ENCODE results near the gene IGLL1. TPM values are rescaled to one million over a fixed set of nuclear protein-coding genes. Genes with fewer than 3 reads are reported as not detected.
A peak's percentile ranks its signal among the peaks of the same experiment; 100 is the strongest.
"Not testable (repeated sequence)": the region's sequence is repeated elsewhere in the genome, so short reads cannot be mapped to it uniquely, and the experiment has no call there.

The IGLL1 gene
- polyA plus RNA-seq, 1 donor: 0.41 TPM

DNA sequence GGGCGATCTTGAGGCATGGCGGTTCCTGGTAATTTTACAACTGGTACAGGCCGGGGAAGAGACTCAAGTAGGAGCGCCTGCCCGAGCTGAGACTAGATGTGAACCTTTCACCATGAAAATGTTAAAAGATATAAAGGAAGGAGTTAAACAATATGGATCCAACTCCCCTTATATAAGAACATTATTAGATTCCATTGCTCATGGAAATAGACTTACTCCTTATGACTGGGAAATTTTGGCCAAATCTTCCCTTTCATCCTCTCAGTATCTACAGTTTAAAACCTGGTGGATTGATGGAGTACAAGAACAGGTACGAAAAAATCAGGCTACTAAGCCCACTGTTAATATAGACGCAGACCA lies 40.3 kb downstream of the IGLL1 start:
- not testable (repeated sequence) for DNase-seq

DNA sequence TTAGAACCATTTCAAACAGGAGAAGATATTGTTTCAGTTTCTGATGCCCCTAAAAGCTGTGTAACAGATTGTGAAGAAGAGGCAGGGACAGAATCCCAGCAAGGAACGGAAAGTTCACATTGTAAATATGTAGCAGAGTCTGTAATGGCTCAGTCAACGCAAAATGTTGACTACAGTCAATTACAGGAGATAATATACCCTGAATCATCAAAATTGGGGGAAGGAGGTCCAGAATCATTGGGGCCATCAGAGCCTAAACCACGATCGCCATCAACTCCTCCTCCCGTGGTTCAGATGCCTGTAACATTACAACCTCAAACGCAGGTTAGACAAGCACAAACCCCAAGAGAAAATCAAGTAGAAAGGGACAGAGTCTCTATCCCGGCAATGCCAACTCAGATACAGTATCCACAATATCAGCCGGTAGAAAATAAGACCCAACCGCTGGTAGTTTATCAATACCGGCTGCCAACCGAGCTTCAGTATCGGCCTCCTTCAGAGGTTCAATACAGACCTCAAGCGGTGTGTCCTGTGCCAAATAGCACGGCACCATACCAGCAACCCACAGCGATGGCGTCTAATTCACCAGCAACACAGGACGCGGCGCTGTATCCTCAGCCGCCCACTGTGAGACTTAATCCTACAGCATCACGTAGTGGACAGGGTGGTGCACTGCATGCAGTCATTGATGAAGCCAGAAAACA lies 40.8 kb downstream of the IGLL1 start:
- peak; percentile 68 for DNase-seq

DNA sequence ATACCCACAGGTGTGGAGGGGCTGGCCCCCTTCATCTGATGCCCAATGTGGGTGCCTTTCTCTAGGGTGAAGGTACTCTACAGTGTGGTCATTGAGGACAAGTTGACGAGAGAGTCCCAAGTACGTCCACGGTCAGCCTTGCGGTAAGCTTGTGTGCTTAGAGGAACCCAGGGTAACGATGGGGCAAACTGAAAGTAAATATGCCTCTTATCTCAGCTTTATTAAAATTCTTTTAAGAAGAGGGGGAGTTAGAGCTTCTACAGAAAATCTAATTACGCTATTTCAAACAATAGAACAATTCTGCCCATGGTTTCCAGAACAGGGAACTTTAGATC lies 41.4 kb downstream of the IGLL1 start:
- DNase-seq: not testable (repeated sequence)

DNA sequence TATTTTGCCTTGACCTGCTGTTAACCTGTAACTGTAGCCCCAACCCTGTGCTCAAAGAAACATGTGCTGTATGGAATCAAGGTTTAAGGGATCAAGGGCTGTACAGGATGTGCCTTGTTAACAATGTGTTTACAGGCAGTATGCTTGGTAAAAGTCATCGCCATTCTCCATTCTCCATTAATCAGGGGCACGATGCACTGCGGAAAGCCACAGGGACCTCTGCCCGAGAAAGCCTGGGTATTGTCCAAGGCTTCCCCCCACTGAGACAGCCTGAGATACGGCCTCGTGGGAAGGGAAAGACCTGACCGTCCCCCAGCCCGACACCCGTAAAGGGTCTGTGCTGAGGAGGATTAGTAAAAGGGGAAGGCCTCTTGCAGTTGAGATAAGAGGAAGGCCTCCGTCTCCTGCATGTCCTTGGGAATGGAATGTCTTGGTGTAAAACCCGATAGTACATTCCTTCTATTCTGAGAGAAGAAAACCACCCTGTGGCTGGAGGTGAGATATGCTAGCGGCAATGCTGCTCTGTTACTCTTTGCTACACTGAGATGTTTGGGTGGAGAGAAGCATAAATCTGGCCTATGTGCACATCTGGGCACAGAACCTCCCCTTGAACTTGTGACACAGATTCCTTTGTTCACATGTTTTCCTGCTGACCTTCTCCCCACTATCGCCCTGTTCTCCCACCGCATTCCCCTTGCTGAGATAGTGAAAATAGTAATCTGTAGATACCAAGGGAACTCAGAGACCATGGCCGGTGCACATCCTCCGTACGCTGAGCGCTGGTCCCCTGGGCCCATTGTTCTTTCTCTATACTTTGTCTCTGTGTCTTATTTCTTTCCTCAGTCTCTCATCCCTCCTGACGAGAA lies 42.0 kb downstream of the IGLL1 start:
- not testable (repeated sequence) for DNase-seq

DNA sequence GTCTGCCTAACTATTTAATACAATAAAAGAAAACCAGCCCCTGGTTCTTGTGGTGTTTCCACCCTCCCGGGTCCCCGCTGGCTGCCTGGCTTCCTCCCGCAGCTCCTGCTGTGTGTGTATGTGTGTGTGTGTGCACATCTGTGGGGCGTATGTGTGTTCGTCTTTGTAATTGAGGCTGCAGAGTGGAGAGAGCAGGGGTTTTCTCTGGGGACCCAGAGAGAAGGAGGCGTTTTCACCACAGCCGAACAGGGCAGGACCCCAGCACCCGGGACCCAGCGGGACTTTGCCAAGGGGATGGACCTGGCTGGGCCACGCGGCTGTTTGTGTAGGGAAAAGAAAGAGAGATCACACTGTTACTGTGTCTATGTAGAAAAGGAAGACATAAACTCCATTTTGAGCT lies 42.7 kb downstream of the IGLL1 start:
- peak; percentile 19 for DNase-seq

DNA sequence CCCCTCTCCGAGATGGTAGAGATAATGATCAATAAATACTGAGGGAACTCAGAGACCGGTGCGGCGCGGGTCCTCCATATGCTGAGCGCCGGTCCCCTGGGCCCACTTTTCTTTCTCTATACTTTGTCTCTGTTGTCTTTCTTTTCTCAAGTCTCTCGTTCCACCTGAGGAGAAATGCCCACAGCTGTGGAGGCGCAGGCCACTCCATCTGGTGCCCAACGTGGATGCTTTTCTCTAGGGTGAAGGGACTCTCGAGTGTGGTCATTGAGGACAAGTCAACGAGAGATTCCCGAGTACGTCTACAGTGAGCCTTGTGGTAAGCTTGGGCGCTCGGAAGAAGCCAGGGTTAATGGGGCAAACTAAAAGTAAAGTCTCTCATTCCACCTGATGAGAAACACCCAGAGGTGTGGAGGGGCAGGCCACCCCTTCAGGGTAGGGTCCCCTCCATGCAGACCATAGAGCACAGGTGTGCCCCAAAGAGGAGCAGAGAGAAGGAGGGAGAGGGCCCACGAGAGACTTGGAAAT lies 43.2 kb downstream of the IGLL1 start:
- no peak for DNase-seq

DNA sequence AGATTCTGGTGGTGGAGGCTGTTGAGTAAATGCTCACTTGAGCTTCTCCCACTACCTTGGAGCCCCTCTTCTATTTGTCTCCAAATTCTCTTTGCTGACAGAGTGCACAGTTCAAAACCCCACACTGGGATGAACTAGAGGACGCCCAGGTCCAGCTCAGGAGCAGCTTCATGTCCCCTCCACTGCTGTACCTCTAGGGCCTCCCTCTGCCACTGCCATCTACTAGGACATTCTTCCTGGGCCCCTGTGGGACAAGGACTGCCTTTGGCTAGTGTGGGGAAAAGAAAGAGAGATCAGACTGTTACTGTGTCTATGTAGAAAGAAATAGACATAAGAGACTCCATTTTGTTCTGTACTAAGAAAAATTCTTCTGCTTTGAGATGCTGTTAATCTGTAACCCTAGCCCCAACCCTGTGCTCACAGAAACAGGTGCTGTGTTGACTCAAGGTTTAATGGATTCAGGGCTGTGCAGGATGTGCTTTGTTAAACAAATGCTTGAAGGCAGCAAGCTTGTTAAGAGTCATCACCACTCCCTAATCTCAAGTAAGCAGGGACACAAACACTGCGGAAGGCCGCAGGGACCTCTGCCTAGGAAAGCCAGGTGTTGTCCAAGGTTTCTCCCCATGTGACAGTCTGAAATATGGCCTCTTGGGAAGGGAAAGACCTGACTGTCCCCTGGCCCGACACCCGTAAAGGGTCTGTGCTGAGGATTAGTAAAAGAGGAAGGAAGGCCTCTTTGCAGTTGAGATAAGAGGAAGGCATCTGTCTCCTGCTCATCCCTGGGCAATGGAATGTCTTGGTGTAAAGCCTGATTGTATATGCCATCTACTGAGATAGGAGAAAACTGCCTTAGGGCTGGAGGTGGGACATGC lies 44.1 kb downstream of the IGLL1 start:
- not testable (repeated sequence) for DNase-seq

DNA sequence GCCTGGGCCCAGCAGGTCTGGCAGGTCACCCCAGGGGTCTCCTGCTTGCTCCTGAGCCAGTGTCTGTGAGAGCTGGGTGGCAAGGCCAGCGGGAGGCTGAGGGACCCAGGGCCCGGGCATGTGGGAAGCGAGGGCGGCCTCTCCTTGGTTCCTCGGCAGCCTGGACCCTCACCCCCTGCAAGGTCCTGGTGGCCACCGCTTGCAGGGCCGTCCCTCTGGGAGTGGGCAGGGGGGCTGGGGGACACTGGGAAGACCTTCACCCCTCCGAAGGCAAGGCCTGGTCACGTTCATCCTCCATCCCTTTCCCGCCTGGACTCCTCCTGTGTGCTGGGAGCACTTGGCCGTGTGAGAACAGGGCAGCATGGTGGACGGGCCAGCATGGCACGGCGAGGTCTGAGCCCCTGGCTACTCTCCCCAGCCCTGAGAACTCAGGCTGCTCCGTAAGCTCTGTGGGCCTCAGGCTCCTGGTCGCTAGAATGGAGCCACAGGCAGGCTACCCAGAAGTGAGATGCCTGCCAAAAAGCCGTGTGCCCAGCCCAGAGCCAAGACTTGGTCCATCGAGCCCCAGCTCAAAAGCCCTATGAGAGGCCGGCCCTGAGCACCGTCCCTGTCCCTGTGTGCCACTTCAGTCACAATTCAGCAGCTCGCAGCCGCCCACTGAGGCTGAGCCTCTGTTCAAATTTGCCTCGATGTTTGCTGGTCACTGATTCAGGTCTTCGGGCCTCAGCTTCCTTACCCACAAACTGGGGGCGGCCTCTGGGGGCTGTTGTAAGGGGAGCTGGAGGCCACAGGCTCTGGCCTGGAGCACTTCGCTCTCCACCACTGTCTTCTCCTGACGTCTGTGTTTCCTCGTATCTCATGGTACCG lies 45.0 kb downstream of the IGLL1 start:
- DNase-seq: no peak

DNA sequence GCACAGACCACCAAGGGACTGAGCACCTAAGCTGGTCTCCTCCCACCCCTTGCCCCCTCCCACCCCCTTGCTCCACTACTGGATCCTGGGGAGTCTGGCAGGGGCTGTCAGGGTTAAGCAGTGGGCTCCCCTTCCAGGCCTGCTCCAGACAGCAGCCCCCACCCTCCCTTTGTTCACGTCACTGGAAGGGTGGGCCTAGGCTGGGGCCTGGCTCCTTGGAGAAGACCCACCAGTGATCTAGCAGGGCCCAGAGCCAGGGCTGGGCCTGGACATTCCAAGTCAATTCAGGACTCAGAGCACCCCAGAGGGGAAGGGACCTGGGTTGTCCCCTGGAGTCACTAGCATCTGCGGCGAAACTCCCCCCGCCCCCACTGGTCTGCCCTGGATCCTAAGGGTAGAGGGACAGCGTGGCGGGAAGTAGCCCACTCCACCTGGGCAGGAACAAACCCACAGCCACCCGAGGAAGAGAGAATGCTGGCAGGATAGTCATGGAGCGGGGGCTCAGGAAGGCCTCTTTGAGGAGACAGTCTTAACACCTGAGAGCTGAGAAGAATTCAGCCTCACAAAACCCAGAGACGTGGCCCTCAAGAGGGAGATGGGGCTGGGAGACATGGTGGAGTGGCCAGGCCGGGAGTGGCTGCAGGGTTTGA lies 45.8 kb downstream of the IGLL1 start:
- no peak for DNase-seq

DNA sequence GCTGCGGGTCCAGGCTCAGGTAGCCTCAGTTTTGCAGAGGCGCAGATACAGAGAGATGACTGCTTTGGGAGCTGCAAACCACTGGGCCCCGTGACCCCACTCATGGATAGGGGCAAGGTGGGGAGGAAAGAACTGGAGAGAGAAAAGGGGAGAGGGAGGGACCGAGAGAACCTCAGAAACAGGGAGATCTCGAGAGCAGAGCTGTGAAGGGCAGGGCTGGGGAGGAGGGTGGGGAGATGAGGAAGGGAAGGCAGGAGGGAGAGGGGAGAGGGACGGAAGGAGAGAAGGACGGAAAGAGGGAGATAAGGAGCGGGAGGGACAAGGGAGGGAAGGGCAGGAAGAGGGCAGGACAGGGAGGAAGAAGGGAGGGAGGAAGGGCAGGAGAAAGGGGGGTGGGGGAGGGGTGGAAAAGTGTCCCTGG lies 46.3 kb downstream of the IGLL1 start:
- no peak for DNase-seq

DNA sequence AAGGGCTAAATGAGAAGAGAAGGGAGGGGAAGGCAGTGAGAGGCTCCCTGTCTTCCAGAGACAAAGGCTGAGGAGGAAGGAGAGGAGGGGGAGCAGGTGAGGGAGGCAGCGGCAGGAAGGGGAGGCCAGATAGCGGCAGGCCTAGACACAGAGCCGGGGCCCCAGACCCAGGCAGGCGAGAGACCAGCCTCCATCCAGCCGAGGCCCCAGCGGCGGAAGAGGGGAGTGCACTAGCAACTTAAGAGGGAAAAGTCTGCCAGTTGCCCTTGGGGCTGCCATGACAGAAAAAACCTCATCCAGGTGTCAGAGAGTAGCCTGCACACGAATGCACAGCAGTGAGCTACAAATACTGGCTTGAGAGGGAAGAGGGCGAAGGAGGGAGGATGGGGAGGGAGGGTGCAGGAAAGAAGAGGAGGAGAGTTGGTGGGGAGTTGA lies 46.7 kb downstream of the IGLL1 start:
- no peak for DNase-seq

DNA sequence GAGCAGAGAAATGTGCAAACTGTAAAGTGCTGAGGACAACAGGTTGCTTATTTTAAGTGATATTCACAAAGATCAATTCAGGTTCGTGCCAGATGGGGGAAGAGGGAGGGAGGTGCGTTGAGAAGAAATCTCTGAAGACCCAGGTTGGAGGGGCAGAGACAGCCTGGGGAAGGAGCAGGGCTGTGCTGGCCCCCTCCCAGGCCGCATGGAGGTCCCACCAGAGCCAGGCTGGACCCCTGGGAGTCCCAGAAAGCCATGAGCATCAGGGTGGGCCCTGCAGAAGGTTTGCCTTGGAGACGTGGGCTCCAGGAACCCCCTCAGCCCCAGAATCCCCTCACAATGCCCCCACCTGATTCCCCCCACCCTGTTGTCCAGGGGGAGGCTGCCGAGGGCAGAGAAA lies 47.4 kb downstream of the IGLL1 start:
- DNase-seq: no peak

DNA sequence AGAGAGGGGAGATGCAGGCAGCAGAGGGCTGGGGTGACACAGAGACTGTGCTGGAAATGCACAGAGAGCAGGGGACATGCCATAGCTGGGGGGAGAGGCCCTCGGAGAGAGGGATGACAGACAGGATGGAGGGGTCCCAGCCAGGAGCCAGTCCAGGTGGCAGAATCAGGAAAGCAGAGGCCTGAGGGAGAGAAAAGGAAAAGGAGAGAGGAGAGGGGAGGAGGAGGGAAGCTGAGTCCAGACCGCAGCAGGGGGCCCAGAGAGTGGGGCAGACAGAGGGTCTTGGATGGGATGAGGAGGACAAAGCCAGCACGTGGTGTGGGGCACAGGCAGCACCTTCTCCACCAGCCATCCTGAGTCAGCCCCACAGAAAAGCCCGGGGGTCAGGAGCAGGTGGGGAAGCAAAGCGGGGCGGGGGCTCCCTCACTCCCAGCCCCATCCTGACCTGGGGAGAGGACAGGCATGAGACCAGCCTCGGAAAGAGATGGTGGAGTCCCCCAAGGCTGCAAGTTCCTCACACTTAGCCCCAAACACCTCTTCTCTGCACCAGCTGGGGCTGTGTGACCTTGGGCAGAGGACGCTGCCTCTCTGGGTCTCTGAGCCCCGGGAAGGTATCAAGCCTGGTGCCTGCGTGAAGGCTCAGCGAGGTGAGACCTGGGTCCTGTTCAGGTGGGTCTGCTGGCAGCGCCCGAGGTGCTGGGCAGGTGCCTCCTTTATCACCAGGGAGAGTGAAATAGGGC lies 48.0 kb downstream of the IGLL1 start:
- DNase-seq: no peak

DNA sequence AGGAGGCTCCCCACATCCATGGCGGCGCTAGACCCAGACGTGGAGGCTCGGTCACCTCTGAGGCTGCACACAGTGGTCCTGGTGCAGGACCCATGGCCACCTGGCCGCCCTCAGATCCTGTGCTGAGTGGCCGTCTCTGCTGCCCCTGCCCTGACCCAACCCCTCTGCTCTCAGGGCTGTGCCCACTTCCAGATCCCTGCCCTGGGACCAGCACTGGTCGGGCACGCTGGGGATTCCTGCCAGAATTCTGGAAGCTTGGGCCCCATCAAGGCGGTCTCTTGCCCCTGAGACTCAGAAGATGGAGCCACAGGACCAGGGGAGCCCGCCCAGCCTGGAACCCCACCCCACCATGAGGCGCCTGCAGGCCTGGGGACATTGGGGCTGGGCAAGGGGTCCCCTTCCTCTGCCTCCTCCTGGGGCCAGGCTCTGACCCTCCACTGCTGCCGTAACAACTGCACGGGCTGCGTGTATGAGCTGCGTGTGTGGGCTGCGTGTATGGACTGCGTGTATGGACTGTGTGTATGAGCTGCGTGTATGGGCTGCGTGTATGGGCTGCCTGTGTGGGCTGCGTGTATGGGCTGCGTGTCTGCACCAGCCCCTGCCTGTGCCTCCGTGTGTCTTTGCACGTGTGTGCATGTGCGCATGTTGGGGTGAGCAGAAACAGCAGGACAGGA lies 48.7 kb downstream of the IGLL1 start:
- DNase-seq: no peak

DNA sequence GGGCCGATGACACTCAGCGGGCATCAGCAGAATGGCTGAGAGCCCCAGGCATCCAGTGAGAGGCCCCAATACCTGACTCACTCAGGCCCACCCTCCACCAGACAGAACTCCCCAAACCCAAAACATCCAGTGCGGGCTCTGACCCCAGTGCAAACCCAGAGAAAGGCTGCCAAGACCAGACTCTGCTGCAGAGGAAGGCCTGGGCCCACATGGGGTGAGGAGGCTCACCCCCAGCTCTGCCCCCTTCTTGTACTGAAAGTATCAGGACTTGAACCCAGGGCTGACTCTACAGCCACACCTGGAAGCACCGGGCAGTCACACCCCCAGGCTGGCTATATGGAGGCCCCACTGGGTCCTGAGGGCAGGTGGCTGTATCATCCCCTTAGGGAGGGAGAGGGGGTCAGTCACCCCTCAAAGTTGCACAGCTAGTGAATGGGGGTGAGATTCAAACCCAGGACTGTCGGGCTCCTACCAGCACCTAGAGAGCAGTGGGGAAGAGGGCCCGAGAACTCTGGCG lies 49.3 kb downstream of the IGLL1 start:
- DNase-seq: no peak

DNA sequence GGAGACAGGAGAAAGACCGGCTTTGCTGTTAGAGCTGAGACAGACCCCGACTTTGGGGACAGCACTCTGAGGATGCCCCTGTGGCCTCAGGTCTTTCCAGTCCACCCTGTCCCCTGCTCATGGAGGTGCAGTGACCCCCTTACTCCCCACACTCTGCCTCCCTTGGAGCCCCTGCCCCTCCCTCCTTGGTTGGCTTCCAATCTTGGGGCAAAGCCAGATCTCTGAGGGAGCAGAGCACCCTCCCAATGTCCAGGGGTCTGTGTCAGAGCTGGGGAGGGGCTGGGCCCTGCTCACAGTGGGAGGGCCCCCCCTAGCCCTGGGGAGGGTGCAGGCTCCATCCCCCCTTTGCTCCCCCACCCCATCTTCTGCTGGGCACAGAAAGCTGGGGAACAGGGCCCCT lies 50.0 kb downstream of the IGLL1 start:
- no peak for DNase-seq

DNA sequence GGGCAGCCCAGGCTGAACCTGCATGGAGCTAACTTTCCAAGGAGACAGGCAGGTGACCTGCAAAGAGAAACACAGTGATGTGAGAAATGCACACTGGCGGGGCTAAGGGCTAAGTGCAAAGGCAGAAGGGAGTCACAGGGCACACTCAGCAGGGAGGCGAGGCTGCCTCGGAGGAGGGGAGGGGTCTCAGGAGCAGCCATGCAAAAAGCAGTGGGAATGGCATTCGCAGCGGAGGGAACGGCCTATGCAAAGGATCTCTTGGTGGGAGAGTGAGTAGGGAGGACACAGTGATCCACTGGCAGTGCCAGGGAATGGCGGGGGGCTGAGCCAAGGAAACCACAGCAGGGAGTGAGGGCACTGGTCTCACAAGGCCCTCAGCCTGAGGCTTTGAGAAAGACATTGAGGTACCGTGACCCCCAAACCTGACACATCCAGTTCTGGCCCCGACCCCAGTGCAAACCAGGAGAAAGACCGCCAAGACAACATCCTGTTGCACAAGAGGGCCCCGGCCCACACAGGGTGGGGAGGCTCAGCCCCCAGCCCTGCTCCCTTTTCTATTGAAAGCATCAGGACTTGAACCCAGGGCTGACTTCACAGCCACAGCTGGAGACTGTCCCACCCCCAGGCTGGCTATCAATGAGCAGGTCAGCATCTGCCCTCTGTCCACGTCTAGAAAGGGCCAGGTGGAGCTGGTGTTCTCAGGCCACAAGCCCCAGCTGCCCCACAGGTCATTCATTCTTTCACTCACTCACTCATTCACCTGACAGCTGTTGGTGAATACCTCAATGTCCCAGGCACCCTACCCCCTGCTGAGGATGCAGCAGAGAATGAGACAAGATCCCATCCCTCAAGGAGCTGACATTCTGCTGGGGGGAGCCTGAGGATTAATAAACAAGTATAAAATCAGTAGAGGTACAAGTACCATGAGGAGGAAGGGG lies 50.7 kb downstream of the IGLL1 start:
- DNase-seq: no peak

DNA sequence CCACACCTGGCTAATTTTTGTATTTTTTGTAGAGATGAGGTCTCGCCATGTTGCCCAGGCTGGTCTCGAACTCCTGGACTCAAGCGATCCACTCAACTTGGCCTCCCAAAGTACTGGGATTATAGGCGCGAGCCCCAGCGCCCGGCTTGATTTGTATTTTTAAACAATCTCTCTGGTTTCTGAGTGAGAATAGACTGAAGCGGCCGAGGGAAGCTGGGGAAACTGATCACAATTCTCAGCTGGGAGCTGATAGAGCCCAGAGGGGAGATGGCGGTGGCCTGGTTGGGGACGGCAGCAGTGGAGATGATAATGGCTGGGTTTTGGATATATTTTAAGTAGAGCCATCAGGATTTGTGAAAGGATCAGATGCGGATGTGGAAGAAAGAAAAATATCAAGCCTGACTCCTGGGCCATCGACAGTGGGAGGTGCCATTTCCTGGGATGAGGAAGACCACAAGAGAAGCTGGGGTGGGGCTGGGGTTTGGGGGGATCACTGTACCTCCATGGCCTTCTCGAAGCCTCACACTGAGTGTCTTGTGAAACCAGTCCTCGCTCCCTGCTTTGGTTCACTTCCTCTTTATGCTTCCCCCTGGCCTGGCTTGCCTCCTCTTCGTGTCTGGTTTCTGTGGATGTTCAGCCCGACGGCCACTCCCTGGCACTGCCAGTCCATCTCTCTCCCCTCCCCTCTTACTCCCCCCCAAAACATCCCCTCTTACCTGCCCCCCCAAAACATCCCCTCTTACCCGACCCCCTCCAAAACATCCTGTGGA lies 51.9 kb downstream of the IGLL1 start:
- no peak for DNase-seq

Data from hindlimb muscle (tissue), 1 donor.